ENCODE measurements around the gene NDUFS5. TPM values are rescaled to one million over a fixed set of nuclear protein-coding genes. Genes with fewer than 3 reads are reported as not detected.

The NDUFS5 gene
- total and polyA plus RNA-seq, 3 donors from 2014 or later, result 211 to 354 (median 298) TPM

DNA sequence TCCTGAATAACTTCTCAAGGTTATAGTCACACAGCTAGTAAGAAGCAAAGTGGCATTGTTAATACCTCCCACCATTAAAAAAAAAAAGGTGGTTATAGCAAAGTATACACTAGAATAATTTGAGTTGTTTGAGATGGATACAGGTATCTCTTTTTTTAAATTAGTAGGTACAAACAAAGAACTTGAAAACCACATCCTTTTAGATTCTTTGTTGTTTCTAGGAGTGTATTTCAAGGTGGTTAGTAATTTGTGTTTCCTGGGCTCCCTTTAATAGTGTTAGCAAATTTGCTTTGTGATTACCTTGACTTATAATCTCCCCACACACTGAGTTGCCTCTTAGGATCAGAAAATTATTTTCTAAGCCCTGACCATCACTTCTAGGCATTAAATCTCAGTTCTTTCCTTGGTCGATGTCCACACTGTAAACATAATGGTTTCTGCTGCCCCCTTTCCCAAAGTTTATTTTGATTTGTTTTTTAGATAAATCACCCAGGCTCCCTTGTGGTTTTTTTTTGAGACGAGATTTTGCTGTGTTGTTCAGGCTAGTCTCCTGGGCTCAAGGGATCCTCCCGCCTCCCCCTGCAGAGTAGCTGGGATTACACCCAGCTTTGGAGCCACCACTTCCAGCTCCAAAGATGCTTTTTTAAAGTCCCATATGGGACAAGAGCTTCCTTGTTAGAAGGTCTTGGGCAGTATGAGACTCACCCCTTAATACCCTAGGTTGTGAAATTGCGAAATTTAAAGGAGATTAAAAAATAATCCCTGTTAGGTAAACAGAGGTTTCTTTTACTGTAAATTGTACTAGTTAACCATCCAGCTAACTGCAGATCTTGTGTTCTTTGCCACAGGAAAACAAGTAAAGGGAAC is 28.9 kb upstream of the NDUFS5 start:
- 45 to 50% methylated on average over 4 of the region's 4 CpGs for WGBS, 2 donors
- no peak overlapping the region for H3K4me3 ChIP-seq
- H3K27me3 ChIP-seq, result no peaks in the 10 kb centered on the region
- no peaks in the 10 kb centered on the region for H3K36me3 ChIP-seq (ENCODE audit: low read depth, missing control alignments)
- H3K9me3 ChIP-seq, result no peaks in the 10 kb centered on the region
- TF ChIP-seq, protein P1, sequence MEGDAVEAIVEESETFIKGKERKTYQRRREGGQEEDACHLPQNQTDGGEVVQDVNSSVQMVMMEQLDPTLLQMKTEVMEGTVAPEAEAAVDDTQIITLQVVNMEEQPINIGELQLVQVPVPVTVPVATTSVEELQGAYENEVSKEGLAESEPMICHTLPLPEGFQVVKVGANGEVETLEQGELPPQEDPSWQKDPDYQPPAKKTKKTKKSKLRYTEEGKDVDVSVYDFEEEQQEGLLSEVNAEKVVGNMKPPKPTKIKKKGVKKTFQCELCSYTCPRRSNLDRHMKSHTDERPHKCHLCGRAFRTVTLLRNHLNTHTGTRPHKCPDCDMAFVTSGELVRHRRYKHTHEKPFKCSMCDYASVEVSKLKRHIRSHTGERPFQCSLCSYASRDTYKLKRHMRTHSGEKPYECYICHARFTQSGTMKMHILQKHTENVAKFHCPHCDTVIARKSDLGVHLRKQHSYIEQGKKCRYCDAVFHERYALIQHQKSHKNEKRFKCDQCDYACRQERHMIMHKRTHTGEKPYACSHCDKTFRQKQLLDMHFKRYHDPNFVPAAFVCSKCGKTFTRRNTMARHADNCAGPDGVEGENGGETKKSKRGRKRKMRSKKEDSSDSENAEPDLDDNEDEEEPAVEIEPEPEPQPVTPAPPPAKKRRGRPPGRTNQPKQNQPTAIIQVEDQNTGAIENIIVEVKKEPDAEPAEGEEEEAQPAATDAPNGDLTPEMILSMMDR (IDR thresholded peaks at IDR 0.05), result no peak
- peak overlapping the region; percentile 64 to 68 for H3K27ac ChIP-seq
- peaks cover 36% of the 10 kb centered on the region for H3K4me1 ChIP-seq
- intact Hi-C loops (cut with DNase I; ENCODE audit: low total_unique reads), result no loop called here
- DNase-seq, result no peak

DNA sequence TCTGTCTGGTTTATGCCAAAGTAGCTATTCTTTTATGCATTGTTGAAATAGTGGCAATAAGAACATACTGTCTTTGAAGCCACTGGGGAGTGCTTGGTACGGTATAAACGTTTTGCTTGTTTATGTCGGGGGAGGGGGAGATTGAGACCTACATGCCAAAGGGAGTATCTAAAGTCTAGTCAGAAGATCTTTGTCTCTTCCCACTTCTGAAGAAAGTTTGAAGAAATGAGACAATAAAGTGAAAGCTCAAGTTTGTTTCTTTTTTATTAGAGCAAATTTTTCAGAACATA is 28.3 kb upstream of the NDUFS5 start:
- H3K4me3 ChIP-seq, result no peak overlapping the region
- intact Hi-C loops (cut with DNase I; ENCODE audit: low total_unique reads), result no loop called here

DNA sequence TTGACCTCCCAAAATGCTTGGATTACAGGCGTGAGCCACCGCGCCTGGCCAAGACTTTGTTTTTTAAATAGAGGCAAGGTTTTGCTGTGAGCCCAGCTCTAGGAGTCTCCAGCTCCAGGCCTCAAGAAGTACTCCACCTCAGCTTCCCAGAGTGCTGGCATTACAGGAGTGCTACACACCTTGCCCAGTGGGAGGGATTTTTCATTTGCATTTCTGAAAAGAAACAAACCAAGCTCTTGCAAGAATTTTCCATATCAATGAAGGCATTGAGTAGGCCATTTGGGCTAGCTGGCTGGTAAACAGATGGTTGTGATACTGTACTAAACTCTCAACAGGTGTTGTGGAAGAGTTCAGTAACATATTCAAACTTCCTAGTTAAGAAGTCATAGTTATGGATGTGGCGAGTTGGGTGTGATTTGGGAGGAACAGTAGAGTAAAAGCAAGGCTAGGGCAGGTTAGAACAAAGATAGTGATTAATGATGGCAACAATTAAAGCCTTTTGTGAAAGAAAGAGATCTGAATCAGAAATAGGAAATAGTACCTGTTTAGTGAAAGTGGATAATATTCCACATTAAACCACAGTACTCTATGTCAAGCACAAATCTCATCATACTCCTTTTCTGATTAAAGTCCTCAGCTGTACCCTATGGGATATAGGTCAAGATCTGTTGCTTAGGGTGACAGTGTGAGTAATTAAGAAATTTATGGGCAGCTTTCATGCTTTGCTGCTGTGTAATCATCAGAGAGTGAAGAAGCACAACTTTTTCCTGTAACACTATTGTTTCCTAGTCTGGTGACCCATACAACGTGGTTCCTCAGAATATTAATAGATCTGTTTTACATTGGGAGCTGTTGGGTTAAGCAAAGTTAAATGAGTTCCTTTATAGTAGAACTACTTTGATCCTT is 24.4 kb upstream of the NDUFS5 start:
- no peaks in the 10 kb centered on the region for H3K36me3 ChIP-seq (ENCODE audit: low read depth, missing control alignments)
- 84 to 87% methylated on average over 5 of the region's 5 CpGs for WGBS, 2 donors

More for the DNA sequence above, 28.3 kb upstream of the NDUFS5 start:
- DNase-seq, result peak; percentile 37
- TF ChIP-seq, protein P1 (IDR thresholded peaks at IDR 0.05), result no peak
- TF ChIP-seq POLR2A (IDR thresholded peaks at IDR 0.05), result no peak
- H3K36me3 ChIP-seq (ENCODE audit: low read depth, missing control alignments), result no peaks in the 10 kb centered on the region
- no peaks in the 10 kb centered on the region for H3K27me3 ChIP-seq
- no peaks in the 10 kb centered on the region for H3K9me3 ChIP-seq
- peaks cover 36% of the 10 kb centered on the region for H3K4me1 ChIP-seq
- 36 to 45% methylated on average over 3 of the region's 3 CpGs for WGBS, 2 donors
- peak overlapping the region; percentile 10 to 68 for H3K27ac ChIP-seq

DNA sequence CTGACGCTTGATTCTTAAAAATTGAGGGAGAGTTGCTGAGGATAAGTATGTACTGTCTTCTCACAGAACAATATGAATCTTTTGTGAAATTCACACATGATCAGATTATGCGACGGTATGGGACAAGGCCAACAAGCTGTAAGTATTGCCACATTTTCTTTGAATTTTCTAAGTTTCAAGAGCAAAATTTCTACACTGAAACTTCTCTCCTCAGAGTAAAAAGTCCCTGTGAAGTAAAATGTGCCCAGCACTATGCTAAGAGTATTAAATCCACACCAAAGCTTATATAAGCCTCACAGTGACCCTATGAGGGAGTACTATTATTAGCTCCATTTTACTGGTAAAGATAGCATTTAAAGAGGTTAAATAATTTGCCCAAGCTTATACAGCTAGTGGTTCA is 22.9 kb upstream of the NDUFS5 start:
- intact Hi-C loops (cut with DNase I; ENCODE audit: low total_unique reads), result no loop called here
- no peaks in the 10 kb centered on the region for H3K27me3 ChIP-seq
- 70 to 76% methylated on average over 3 of the region's 3 CpGs for WGBS, 2 donors
- DNase-seq, result no peak
- TF ChIP-seq, protein P1 (IDR thresholded peaks at IDR 0.05), result no peak
- TF ChIP-seq POLR2A (IDR thresholded peaks at IDR 0.05), result no peak
- H3K27ac ChIP-seq, result no peak overlapping the region
- H3K9me3 ChIP-seq, result no peaks in the 10 kb centered on the region
- peaks cover 3% of the 10 kb centered on the region for H3K4me1 ChIP-seq
- H3K36me3 ChIP-seq (ENCODE audit: low read depth, missing control alignments), result no peaks in the 10 kb centered on the region
- H3K4me3 ChIP-seq, result no peak overlapping the region

More for the DNA sequence above, 24.4 kb upstream of the NDUFS5 start:
- TF ChIP-seq POLR2A (IDR thresholded peaks at IDR 0.05), result no peak
- TF ChIP-seq, protein P1 (IDR thresholded peaks at IDR 0.05), result no peak
- intact Hi-C loops (cut with DNase I; ENCODE audit: low total_unique reads), result no loop called here
- peaks cover 16% of the 10 kb centered on the region for H3K4me1 ChIP-seq
- DNase-seq, result no peak
- no peak overlapping the region for H3K4me3 ChIP-seq
- no peak overlapping the region for H3K27ac ChIP-seq
- H3K9me3 ChIP-seq, result no peaks in the 10 kb centered on the region
- H3K27me3 ChIP-seq, result no peaks in the 10 kb centered on the region
